Lower lobe of right lung (tissue), 2 donors: ENCODE results near the gene BCO1. TPM values are rescaled to one million over a fixed set of nuclear protein-coding genes. Genes with fewer than 3 reads are reported as not detected.

ENCODE experiments used
- ATAC-seq, 2 donors: fragments of 200-7000 bp; cut with Tn5 transposase; one replicate each; pipeline ENCODE4 v1.9.1; 2020 to 2022; ENCODE audit warnings: mild to moderate bottlenecking in 2 of 2, moderate library complexity in 2 of 2
- DNase-seq: peaks from one replicate; pipeline ENCODE4 v3.0.0-alpha.2; 2020
- H3K27ac ChIP-seq: fragments of 200-600 bp; one replicate; pipeline ENCODE4 v1.8.0; 2022
- H3K27me3 ChIP-seq: fragments of 200-600 bp; one replicate; pipeline ENCODE4 v1.8.0; 2022; ENCODE audit warnings: low read depth
- H3K36me3 ChIP-seq: fragments of 200-600 bp; one replicate; pipeline ENCODE4 v1.8.0; 2022; ENCODE audit warnings: mild to moderate bottlenecking
- H3K4me1 ChIP-seq: fragments of 200-600 bp; one replicate; pipeline ENCODE4 v1.8.0; 2022
- H3K4me3 ChIP-seq: fragments of 200-600 bp; one replicate; pipeline ENCODE4 v1.8.0; 2022; ENCODE audit warnings: mild to moderate bottlenecking
- H3K9me3 ChIP-seq: fragments of 200-600 bp; one replicate; pipeline ENCODE4 v1.8.0; 2022
- intact Hi-C: fragments of 100-400 bp; cut with DNase I; formaldehyde crosslinking; loops from one replicate; pipeline ENCODE4 v1.11.0; 2022
- total RNA-seq: library from RNA; stranded (reverse); fragmentation: NEBNext Ultra II Directional; extraction: Animal tissue kit (Norgen Biotek cat#: 25700); gene quantifications from one replicate; pipeline ENCODE4 v1.2.1, GENCODE V29; 2021
- TF ChIP-seq, protein P1 (sequence below): fragments of 200-600 bp; IDR thresholded peaks from one replicate; pipeline ENCODE4 v1.8.0; 2022; ENCODE audit warnings: antibody characterized with exemption, mild to moderate bottlenecking
- donor health status: DM: no; HTN: yes; CAD: no; lungs with severe emphysema.

Gene BCO1
- total RNA-seq, 1 donor from 2014 or later: 0.74 TPM

DNA sequence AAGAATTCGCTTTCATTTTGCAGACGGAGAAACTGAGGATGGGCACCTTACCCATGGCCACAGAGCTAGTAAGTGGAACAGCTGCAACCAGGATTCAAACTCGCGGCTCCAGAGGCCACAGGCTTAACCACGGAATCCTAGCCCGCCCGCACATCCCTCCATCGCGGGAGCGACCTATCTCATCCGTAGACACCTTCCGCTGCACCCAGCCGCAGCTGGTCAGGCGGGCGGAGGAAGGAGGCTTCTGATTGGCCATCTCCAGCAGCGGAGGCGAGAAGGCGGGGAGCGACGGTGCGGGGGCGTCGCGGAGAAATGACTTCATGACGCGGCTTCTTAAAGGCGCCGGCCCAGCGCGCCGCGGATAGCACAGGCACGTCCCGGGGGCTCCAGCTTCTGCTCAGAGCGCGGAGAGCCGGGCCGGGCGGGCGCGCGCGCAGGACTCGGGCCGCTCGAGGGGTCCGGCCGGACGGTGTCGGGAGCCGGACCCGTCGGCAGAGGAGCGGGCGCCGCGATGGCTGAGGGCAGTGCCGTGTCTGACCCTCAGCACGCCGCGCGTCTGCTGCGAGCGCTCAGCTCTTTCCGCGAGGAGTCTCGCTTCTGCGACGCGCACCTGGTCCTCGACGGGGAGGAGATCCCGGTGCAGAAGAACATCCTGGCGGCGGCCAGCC, 76.2 kb downstream of the BCO1 start, which contains the start of gene GAN:
Gene GAN (plus strand): TSS at position 360 of the 668 bp plus-strand sequence. CDS start 152 bp downstream, at position 512.
- H3K4me3 ChIP-seq: peak within 1 kb of the TSS; percentile 80
- H3K9me3 ChIP-seq: no peaks in the 10 kb centered on the region
- peaks cover 37% of the 10 kb centered on the region for H3K4me1 ChIP-seq
- no peaks in the 10 kb centered on the region for H3K27me3 ChIP-seq
- H3K36me3 ChIP-seq: no peaks in the 10 kb centered on the region
- DNase-seq (peak; percentile 97), ATAC-seq (peak; percentile 99)
- H3K27ac ChIP-seq: peak within 1 kb of the TSS; percentile 91
- TF ChIP-seq, protein P1, sequence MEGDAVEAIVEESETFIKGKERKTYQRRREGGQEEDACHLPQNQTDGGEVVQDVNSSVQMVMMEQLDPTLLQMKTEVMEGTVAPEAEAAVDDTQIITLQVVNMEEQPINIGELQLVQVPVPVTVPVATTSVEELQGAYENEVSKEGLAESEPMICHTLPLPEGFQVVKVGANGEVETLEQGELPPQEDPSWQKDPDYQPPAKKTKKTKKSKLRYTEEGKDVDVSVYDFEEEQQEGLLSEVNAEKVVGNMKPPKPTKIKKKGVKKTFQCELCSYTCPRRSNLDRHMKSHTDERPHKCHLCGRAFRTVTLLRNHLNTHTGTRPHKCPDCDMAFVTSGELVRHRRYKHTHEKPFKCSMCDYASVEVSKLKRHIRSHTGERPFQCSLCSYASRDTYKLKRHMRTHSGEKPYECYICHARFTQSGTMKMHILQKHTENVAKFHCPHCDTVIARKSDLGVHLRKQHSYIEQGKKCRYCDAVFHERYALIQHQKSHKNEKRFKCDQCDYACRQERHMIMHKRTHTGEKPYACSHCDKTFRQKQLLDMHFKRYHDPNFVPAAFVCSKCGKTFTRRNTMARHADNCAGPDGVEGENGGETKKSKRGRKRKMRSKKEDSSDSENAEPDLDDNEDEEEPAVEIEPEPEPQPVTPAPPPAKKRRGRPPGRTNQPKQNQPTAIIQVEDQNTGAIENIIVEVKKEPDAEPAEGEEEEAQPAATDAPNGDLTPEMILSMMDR: no peak
- intact Hi-C loops: no loop called here

DNA sequence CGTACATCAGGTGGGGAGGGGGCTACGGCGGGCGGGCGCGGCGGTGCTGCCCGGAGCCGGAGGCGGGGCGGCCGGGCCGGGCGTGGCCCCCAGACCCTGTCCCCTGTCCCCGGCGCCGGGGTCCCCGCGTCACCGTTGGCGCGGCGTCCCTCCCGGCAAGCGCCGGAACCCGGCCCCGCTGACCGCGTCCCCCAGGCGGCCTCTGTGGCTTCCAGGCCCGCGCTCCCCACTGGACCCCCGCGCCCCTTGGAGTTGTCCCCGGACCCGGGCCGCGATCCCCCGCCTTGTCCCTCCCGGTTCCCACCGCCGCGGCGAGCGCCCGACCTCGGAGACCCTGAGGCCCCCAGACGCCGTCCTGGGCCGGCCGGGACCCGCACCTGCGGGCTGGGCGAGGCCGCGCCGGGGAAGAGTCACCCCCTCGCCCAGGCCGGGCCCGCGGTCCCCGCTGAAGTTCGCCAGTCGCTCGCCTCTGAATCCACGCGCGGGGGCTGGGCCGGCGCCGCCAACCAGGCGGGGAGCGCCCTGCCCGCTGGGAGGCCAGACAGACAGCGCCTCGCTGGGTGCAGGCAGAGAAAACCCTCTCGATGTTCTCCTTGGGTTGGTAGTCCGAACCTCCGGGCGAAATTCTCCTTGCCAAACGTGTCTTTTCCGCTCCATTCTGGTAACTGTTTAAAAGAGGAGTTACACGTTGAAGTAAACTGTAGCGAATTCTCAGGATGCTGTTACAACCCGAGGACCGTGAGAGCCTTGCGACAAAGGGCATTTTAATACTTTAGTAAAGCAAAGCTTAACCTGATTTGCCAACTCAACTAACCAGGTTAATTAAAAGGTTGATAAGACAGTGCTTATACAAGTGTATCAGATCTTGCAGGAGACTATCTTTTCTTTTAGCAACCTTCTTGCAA, 77.0 kb downstream of the BCO1 start:
- intact Hi-C loops: no loop called here
- Histone ChIP-seq H3K27me3 (no peaks in the 10 kb centered on the region), H3K4me1 (peaks cover 44% of the 10 kb centered on the region), H3K36me3 (no peaks in the 10 kb centered on the region), H3K9me3 (no peaks in the 10 kb centered on the region), H3K4me3 (peak overlapping the region; percentile 80), H3K27ac (peak overlapping the region; percentile 91)
- DNase-seq (peak; percentile 71), ATAC-seq (peak; percentile 71 to 73)
- TF ChIP-seq, protein P1: no peak

DNA sequence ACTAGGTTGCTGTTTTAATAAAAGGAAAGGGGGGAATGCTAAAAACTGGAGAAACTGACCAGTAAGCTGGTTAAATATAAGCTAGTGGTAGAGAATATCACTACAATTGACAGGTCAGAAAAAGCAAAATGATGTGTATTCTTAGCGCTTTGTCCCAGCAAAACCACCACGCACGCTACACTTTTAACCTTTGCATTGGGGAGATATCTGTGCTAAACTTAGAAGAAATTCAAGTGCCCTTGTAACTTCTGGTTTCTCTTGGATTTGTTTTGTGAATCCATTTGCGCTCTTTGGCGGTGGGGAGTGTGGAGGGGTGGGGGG, 77.6 kb downstream of the BCO1 start:
- Histone ChIP-seq H3K27me3 (no peaks in the 10 kb centered on the region), H3K36me3 (no peaks in the 10 kb centered on the region), H3K4me3 (peak overlapping the region; percentile 80), H3K27ac (no peak overlapping the region), H3K9me3 (no peaks in the 10 kb centered on the region), H3K4me1 (peaks cover 44% of the 10 kb centered on the region)
- no peak for DNase-seq
- no peak for ATAC-seq
- intact Hi-C loops: no loop called here
- TF ChIP-seq, protein P1: no peak

DNA sequence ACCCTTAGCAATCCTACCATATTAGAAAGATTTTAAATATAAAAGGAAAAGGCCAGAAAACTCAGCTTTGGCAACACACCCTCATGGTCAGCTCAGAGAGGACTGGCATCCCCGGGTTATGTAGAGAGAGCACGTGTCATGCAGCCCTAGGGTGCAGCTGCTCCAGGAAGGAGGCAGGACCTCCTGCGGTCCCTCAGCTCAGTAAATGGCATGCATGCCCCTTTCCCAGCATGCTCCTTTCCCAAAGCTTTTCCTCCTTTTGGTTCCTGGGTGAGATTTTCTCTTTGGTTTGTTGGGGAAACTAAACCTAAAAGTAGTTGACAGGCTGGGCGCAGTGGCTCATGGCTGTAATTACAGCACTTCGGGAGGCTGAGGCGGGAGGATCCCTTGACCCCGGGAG, 80.2 kb downstream of the BCO1 start:
- intact Hi-C loops: no loop called here
- no peak for DNase-seq
- no peaks in the 10 kb centered on the region for H3K27me3 ChIP-seq
- TF ChIP-seq, protein P1: no peak
- H3K4me1 ChIP-seq: peaks cover 34% of the 10 kb centered on the region
- no peaks in the 10 kb centered on the region for H3K9me3 ChIP-seq
- no peak for ATAC-seq
- no peak overlapping the region for H3K4me3 ChIP-seq
- H3K27ac ChIP-seq: no peak overlapping the region
- no peaks in the 10 kb centered on the region for H3K36me3 ChIP-seq

DNA sequence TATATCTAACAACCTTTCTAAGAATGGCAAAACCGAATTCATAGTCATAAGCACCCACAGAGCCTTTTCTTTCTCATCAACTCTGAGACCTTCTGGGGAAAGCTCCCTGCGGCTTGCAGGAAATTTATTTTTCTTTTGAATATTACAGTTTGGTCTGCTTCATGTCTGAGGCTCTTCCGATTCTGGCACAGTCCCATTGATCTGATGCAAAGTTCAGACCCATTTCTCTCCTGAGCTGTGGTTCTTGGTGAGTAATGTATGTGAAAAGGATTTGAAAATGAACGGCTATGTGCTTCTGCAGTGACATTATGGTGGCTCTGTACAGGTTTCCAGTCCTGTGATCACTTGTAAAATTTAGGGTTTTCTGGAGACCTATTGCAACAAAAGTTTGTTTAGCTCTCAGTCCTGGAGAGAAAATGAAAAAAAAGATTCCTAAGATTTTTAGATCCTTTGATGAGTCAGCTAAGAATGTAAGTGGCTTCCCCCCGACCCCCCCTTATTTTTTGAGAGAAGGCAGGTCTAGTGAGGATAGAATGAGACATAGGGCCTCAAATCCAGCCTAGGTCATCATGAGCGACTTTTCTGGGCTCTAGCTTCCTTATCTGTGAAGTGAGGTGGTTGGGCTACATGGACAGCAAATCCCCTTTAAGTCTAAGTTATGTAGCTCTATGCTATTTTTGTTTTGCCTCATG, 80.9 kb downstream of the BCO1 start:
- no peaks in the 10 kb centered on the region for H3K36me3 ChIP-seq
- no peak for DNase-seq
- H3K4me1 ChIP-seq: peaks cover 28% of the 10 kb centered on the region
- H3K27ac ChIP-seq: no peak overlapping the region
- H3K27me3 ChIP-seq: no peaks in the 10 kb centered on the region
- no peak overlapping the region for H3K4me3 ChIP-seq
- H3K9me3 ChIP-seq: no peaks in the 10 kb centered on the region
- no peak for ATAC-seq
- intact Hi-C loops: no loop called here
- TF ChIP-seq, protein P1: no peak
